Activated T-cell treated with anti-CD3 and anti-CD28 coated beads, Interleukin-2, amount 50 U/mL, for 24 hours (primary cell): ENCODE data around the gene MAP4.

Experiments
- DNase-seq: peaks from one replicate; pipeline ENCODE4 v3.0.0-alpha.2; 2020
- H3K27ac Mint-ChIP-seq: 2 replicates; pipeline ENCODE4 v1.8.0; 2020; ENCODE audit warnings: mild to moderate bottlenecking, mixed read lengths
- H3K27me3 Mint-ChIP-seq: 2 replicates; pipeline ENCODE4 v1.8.0; 2020; ENCODE audit warnings: mixed read lengths
- H3K36me3 Mint-ChIP-seq: 2 replicates; pipeline ENCODE4 v1.8.0; 2020; ENCODE audit warnings: low read depth, mixed read lengths
- H3K4me1 Mint-ChIP-seq: 2 replicates; pipeline ENCODE4 v1.8.0; 2020; ENCODE audit warnings: low read depth, mixed read lengths
- H3K4me3 Mint-ChIP-seq: 2 replicates; pipeline ENCODE4 v1.8.0; 2020; ENCODE audit warnings: mild to moderate bottlenecking, moderate library complexity, mixed read lengths
- H3K9me3 Mint-ChIP-seq: 2 replicates; pipeline ENCODE4 v1.8.0; 2020; ENCODE audit warnings: mixed read lengths

Gene MAP4

DNA sequence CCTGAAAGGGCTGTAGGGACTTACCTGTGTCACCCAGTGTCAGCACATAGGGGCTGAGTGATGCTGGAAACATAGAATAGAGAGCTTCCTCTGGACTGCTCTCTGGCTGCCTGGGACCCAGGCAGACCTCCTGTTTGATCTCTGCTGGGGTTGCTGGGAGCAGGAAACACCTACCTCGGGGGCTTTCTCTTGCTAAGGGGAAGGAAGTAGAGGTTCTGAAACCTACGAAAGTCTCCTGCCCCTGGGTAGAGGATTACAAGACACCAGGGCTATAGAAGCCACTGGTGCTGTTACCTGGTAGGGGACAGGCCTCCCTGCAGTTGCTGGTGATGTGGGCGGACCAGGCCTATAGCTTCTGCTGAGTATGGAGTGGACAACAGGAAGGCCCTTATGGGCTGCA is 131.6 kb downstream of the MAP4 start:
- no peak for DNase-seq
- Mint-ChIP-seq H3K36me3 (peaks cover 46% of the 10 kb centered on the region), H3K27ac (no peak overlapping the region), H3K4me3 (no peak overlapping the region), H3K4me1 (no peaks in the 10 kb centered on the region), H3K9me3 (no peaks in the 10 kb centered on the region), H3K27me3 (no peaks in the 10 kb centered on the region)

DNA sequence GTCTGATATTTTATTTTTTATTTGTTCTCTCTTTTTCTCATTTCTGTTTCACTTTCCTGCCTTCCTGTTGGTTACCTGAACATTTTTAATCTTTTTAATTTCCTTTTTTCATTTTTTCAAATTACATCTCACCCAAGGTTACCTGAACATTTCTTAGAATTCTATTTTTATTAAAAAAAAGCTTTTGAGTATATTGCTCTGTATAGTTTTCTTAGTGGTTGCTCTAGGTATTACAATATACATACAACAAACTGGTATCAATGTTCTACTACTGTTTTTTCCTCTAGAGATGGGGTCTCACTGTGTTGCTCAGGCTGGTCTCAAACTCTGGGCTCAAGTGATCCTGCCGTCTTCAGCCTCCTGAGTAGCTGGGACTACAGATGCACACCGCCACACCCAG is 133.9 kb downstream of the MAP4 start:
- no peak for DNase-seq
- Mint-ChIP-seq H3K36me3 (peaks cover 30% of the 10 kb centered on the region), H3K27ac (no peak overlapping the region), H3K4me3 (no peak overlapping the region), H3K9me3 (no peaks in the 10 kb centered on the region), H3K27me3 (no peaks in the 10 kb centered on the region), H3K4me1 (peaks cover 8% of the 10 kb centered on the region)

DNA sequence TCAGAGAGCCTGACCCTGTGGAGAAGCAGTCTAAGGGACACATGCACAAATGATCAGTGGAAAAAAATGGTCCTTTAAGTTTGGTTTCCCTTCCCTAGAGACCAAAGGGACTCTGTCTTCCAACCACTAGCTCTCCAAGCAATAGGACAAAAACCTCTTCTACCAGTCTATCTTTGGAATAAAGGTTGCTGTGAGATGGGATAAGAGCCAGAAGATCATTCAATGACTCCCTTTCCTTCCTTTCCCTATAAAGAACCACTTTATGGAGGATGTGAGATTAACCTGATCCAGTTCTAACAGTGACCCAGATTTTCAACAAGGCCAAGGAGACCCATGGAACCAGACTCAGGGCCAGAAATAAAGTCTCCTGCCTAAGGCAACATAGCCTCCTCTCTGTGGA is 138.5 kb downstream of the MAP4 start:
- no peak for DNase-seq
- no peaks in the 10 kb centered on the region for H3K9me3 Mint-ChIP-seq
- H3K4me1 Mint-ChIP-seq: peaks cover 11% of the 10 kb centered on the region
- H3K36me3 Mint-ChIP-seq: peaks cover 41% of the 10 kb centered on the region
- no peak overlapping the region for H3K4me3 Mint-ChIP-seq
- no peak overlapping the region for H3K27ac Mint-ChIP-seq
- H3K27me3 Mint-ChIP-seq: no peaks in the 10 kb centered on the region

DNA sequence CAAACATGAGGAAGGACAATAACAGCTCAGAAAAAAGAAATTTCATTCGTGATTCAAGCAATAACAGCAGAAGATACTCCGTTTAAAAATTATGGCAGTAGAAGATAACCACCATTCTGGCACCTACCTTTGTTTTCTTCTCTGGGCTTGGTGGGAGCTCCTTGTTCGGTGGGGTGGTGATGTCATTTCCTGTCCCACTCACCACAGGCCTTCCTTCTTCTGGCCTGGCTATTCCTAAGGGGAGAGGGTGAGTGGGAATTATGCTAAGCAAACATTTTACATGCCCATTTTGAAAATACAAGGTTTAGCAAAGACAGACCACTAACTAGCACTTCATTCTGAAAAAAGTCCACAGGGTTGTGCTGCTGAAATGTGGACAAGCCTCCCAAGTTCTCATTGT is 138.9 kb downstream of the MAP4 start:
- Mint-ChIP-seq H3K27me3 (no peaks in the 10 kb centered on the region), H3K9me3 (no peaks in the 10 kb centered on the region), H3K27ac (no peak overlapping the region), H3K4me1 (peaks cover 11% of the 10 kb centered on the region), H3K4me3 (no peak overlapping the region), H3K36me3 (peaks cover 41% of the 10 kb centered on the region)
- DNase-seq: no peak

GRCh38 chr3:47874913-47875312 is 141.3 kb downstream of the MAP4 start:
- Mint-ChIP-seq H3K9me3 (no peaks in the 10 kb centered on the region), H3K36me3 (peaks cover 59% of the 10 kb centered on the region), H3K27me3 (no peaks in the 10 kb centered on the region), H3K4me3 (no peak overlapping the region), H3K4me1 (peaks cover 11% of the 10 kb centered on the region), H3K27ac (no peak overlapping the region)
- DNase-seq: no peak

GRCh38 chr3:47874438-47874837 is 141.8 kb downstream of the MAP4 start:
- H3K4me1 Mint-ChIP-seq: peaks cover 11% of the 10 kb centered on the region
- H3K4me3 Mint-ChIP-seq: no peak overlapping the region
- no peaks in the 10 kb centered on the region for H3K9me3 Mint-ChIP-seq
- DNase-seq: no peak
- no peaks in the 10 kb centered on the region for H3K27me3 Mint-ChIP-seq
- peaks cover 64% of the 10 kb centered on the region for H3K36me3 Mint-ChIP-seq
- H3K27ac Mint-ChIP-seq: no peak overlapping the region

- no peak overlapping the region for H3K27ac Mint-ChIP-seq
- no peak for DNase-seq
- H3K9me3 Mint-ChIP-seq: no peaks in the 10 kb centered on the region
- H3K36me3 Mint-ChIP-seq: peaks cover 77% of the 10 kb centered on the region
- peaks cover 9% of the 10 kb centered on the region for H3K4me1 Mint-ChIP-seq
- H3K4me3 Mint-ChIP-seq: no peak overlapping the region
- H3K27me3 Mint-ChIP-seq: no peaks in the 10 kb centered on the region
These were observed 143.3 kb downstream of the MAP4 start for GRCh38 chr3:47872916-47873315.

- H3K27me3 Mint-ChIP-seq: no peaks in the 10 kb centered on the region
- H3K4me1 Mint-ChIP-seq: no peaks in the 10 kb centered on the region
- no peaks in the 10 kb centered on the region for H3K9me3 Mint-ChIP-seq
- DNase-seq: no peak
- peaks cover 79% of the 10 kb centered on the region for H3K36me3 Mint-ChIP-seq
- no peak overlapping the region for H3K27ac Mint-ChIP-seq
- no peak overlapping the region for H3K4me3 Mint-ChIP-seq
These were observed 144.8 kb downstream of the MAP4 start for GRCh38 chr3:47871389-47871788.

- no peaks in the 10 kb centered on the region for H3K27me3 Mint-ChIP-seq
These were observed 145.4 kb downstream of the MAP4 start for GRCh38 chr3:47870702-47871260.

GRCh38 chr3:47870156-47870555 is 146.1 kb downstream of the MAP4 start:
- no peaks in the 10 kb centered on the region for H3K4me1 Mint-ChIP-seq
- peaks cover 83% of the 10 kb centered on the region for H3K36me3 Mint-ChIP-seq
- H3K4me3 Mint-ChIP-seq: no peak overlapping the region
- DNase-seq: no peak
- no peaks in the 10 kb centered on the region for H3K9me3 Mint-ChIP-seq
- no peaks in the 10 kb centered on the region for H3K27me3 Mint-ChIP-seq
- no peak overlapping the region for H3K27ac Mint-ChIP-seq

More at GRCh38 chr3:47870702-47871260, 145.4 kb downstream of the MAP4 start:
- Mint-ChIP-seq H3K27ac (no peak overlapping the region), H3K36me3 (peaks cover 83% of the 10 kb centered on the region), H3K9me3 (no peaks in the 10 kb centered on the region), H3K4me3 (no peak overlapping the region), H3K4me1 (no peaks in the 10 kb centered on the region)
- DNase-seq: no peak

GRCh38 chr3:47868306-47868705 is 147.9 kb downstream of the MAP4 start:
- no peak overlapping the region for H3K27ac Mint-ChIP-seq
- DNase-seq: no peak
- no peak overlapping the region for H3K4me3 Mint-ChIP-seq
- peaks cover 81% of the 10 kb centered on the region for H3K36me3 Mint-ChIP-seq
- H3K27me3 Mint-ChIP-seq: no peaks in the 10 kb centered on the region
- no peaks in the 10 kb centered on the region for H3K9me3 Mint-ChIP-seq
- H3K4me1 Mint-ChIP-seq: no peaks in the 10 kb centered on the region

DNA sequence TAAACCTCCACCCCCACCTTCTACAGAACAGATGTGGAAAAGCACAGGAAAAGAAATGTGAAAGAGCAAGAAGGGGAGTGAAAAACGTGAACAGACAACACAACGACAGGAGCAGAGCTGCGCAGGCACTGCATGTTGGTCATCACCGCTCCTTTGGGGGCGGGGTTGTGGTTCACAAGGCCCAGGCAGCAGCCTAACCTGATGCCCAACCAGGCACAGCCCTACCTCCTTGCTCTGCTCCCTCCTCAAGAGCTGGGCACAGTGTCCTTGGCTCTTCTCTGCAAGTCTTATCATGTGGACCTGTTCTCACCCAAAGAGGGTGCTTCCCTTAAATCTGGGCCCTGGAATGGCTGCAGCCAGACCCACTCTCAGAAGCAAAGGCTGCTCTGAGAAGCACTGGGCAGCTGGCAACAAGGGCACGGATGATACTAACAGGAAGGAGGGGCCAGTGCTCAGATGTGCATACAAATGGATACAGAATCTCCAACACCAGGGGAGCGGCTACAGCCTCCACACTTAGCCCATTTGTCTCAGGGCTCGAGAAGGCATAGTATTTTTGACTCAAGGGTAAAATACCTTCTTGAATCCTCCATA is 148.7 kb downstream of the MAP4 start:
- no peaks in the 10 kb centered on the region for H3K4me1 Mint-ChIP-seq
- DNase-seq: no peak
- H3K27me3 Mint-ChIP-seq: no peaks in the 10 kb centered on the region
- no peak overlapping the region for H3K4me3 Mint-ChIP-seq
- H3K27ac Mint-ChIP-seq: no peak overlapping the region
- H3K36me3 Mint-ChIP-seq: peaks cover 81% of the 10 kb centered on the region
- no peaks in the 10 kb centered on the region for H3K9me3 Mint-ChIP-seq

GRCh38 chr3:47865192-47865591 is 151.0 kb downstream of the MAP4 start:
- Mint-ChIP-seq H3K4me1 (no peaks in the 10 kb centered on the region), H3K27ac (peak overlapping the region; percentile 76), H3K4me3 (no peak overlapping the region), H3K36me3 (peaks cover 66% of the 10 kb centered on the region), H3K9me3 (no peaks in the 10 kb centered on the region), H3K27me3 (no peaks in the 10 kb centered on the region)
- no peak for DNase-seq

DNA sequence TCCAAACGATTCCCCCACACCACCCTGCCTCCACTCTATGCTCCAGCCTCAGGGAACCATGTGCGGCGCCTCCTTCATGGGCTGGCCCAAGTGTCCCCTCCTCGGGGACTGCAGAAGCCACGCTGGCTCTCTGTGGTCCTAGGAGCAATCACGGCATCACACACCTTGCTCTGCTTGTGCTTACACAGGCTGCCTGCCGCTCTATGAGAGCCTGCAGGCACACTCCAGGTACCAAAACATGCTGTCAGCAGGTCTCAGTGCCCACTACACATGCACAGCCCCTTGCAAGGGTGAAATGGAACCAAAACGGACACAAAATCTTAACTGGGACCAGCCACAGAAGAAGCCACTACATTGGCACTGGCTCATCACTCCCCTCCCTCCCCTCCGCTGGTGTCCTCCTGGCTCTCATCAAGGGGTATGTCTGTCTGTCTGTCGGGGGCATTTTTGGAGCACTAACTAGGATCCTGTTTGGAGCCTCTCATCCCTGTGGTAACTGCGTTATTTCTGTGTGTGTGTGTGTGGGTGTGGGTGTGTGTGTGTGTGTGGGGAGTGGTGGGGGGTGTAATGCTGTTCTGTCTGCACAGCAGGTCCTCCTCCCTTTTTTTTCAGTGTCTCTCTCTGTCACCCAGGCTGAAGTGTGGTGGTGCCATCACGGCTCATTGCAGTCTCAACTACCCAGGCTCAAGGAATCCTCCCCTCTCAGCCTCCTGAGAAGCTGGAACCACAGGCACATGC is 152.7 kb downstream of the MAP4 start:
- DNase-seq: no peak
- Mint-ChIP-seq H3K4me1 (no peaks in the 10 kb centered on the region), H3K4me3 (no peak overlapping the region), H3K36me3 (peaks cover 59% of the 10 kb centered on the region), H3K9me3 (no peaks in the 10 kb centered on the region), H3K27me3 (no peaks in the 10 kb centered on the region), H3K27ac (peak overlapping the region; percentile 10)

- Mint-ChIP-seq H3K36me3 (peaks cover 49% of the 10 kb centered on the region), H3K4me3 (no peak overlapping the region), H3K4me1 (no peaks in the 10 kb centered on the region), H3K27me3 (no peaks in the 10 kb centered on the region), H3K9me3 (no peaks in the 10 kb centered on the region), H3K27ac (peak overlapping the region; percentile 1)
- DNase-seq: no peak
These were observed 156.1 kb downstream of the MAP4 start for GRCh38 chr3:47859956-47860605.
